Measurements from ENCODE around the gene RSPH1.

The RSPH1 gene

GRCh38 chr21:42496120-42496838 is at the start of gene RSPH1:
Gene RSPH1 (minus strand): TSS chr21:42496224. CDS start chr21:42496186, 38 bp downstream.
- peak; percentile 98 to 100 for DNase-seq (ENCODE audit: low read depth in 2 of 2)

- DNase-seq (ENCODE audit: low read depth in 2 of 2): no peak
Observed at GRCh38 chr21:42545745-42546144, 49.7 kb upstream of the RSPH1 start.

- DNase-seq (ENCODE audit: low read depth in 2 of 2): no peak
Observed at GRCh38 chr21:42545317-42545716, 49.3 kb upstream of the RSPH1 start.

GRCh38 chr21:42544544-42544943 is 48.5 kb upstream of the RSPH1 start:
- no peak for DNase-seq (ENCODE audit: low read depth in 2 of 2)

GRCh38 chr21:42543106-42543847 is 47.3 kb upstream of the RSPH1 start:
- no peak for DNase-seq (ENCODE audit: low read depth in 2 of 2)

GRCh38 chr21:42542596-42542995 is 46.6 kb upstream of the RSPH1 start:
- DNase-seq (ENCODE audit: low read depth in 2 of 2): no peak

- no peak for DNase-seq (ENCODE audit: low read depth in 2 of 2)
Observed at GRCh38 chr21:42542196-42542595, 46.2 kb upstream of the RSPH1 start.

GRCh38 chr21:42541618-42542017 is 45.6 kb upstream of the RSPH1 start:
- no peak for DNase-seq (ENCODE audit: low read depth in 2 of 2)

- DNase-seq (ENCODE audit: low read depth in 2 of 2): no peak
Observed at GRCh38 chr21:42541174-42541573, 45.1 kb upstream of the RSPH1 start.

GRCh38 chr21:42540396-42540795 is 44.4 kb upstream of the RSPH1 start:
- no peak for DNase-seq (ENCODE audit: low read depth in 2 of 2)

GRCh38 chr21:42539931-42540343 is 43.9 kb upstream of the RSPH1 start:
- DNase-seq (ENCODE audit: low read depth in 2 of 2): no peak

GRCh38 chr21:42539342-42539741 is 43.3 kb upstream of the RSPH1 start:
- no peak for DNase-seq (ENCODE audit: low read depth in 2 of 2)

- no peak for DNase-seq (ENCODE audit: low read depth in 2 of 2)
Observed at GRCh38 chr21:42538479-42539275, 42.7 kb upstream of the RSPH1 start.

GRCh38 chr21:42537106-42537742 is 41.2 kb upstream of the RSPH1 start:
- DNase-seq (ENCODE audit: low read depth in 2 of 2): no peak

GRCh38 chr21:42536601-42537000 is 40.6 kb upstream of the RSPH1 start:
- DNase-seq (ENCODE audit: low read depth in 2 of 2): no peak

- no peak for DNase-seq (ENCODE audit: low read depth in 2 of 2)
Observed at GRCh38 chr21:42535602-42536171, 39.7 kb upstream of the RSPH1 start.

- no peak for DNase-seq (ENCODE audit: low read depth in 2 of 2)
Observed at GRCh38 chr21:42534421-42535378, 38.7 kb upstream of the RSPH1 start.

- no peak for DNase-seq (ENCODE audit: low read depth in 2 of 2)
Observed at GRCh38 chr21:42533963-42534355, 37.9 kb upstream of the RSPH1 start.

- no peak for DNase-seq (ENCODE audit: low read depth in 2 of 2)
Observed at GRCh38 chr21:42533306-42533962, 37.4 kb upstream of the RSPH1 start.

Measured in stimulated activated CD4-positive, alpha-beta T cell treated with anti-CD3 and anti-CD28 coated beads, Interleukin-15, amount 100 ng/mL, for 48 hours (primary cell).